HG03064 (cell line): ENCODE measurements around the gene DHDDS.
"Not testable (repeated sequence)": the region's sequence is repeated elsewhere in the genome, so short reads cannot be mapped to it uniquely, and the experiment has no call there.

Experiments used
- ATAC-seq: cut with Tn5 transposase; IDR thresholded peaks from one replicate; pipeline ENCODE4 v1.9.1; 2021; ENCODE audit warnings: low read depth; ENCODE audit not compliant: unreplicated experiment

DHDDS gene

GRCh38 chr1:26474818-26475217 is 42.7 kb downstream of the DHDDS start:
- ATAC-seq: no peak

DNA sequence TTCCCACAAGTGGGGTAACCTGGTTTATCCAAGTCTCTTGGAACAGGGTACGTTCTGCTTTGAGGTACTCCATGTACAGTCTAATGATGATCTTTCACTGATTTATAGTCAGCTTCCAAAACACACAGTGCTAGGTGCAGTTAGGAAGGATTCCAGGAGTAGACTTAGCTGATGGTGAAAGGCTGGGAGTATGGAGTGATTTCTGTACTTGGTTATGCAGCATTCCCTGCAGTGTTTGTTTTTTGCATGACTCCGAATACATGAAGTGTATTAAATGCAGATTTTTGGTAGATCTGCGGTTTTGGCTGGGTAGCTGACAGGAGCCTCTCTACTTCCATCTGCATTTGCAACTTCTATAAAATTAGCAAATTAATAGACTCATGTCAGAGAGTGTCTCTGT is 43.9 kb downstream of the DHDDS start:
- no peak for ATAC-seq

GRCh38 chr1:26476958-26477357 is 44.8 kb downstream of the DHDDS start:
- ATAC-seq: no peak

GRCh38 chr1:26477446-26478152 is 45.5 kb downstream of the DHDDS start:
- ATAC-seq: no peak

- no peak for ATAC-seq
These were observed 46.0 kb downstream of the DHDDS start for GRCh38 chr1:26478159-26478558.

DNA sequence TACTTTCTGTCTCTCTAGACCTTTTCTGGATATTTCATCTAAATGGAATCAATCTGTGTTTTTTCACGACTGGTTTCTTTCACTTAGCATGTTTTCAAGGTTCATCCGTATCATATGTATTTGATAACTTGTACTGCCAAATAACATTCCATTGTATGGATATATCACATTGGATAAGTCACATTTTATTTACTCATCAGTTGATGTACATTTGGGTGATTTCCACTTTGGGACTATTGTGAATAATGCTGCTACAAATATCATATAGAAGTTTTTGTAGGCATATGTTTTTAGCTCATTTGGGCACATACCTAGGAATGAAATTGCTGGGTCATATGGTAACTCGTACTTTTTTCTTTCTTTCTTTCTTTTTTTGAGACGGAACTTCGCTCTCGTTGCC is 46.9 kb downstream of the DHDDS start:
- ATAC-seq: no peak

- ATAC-seq: no peak
These were observed 50.8 kb downstream of the DHDDS start for GRCh38 chr1:26482921-26483320.

DNA sequence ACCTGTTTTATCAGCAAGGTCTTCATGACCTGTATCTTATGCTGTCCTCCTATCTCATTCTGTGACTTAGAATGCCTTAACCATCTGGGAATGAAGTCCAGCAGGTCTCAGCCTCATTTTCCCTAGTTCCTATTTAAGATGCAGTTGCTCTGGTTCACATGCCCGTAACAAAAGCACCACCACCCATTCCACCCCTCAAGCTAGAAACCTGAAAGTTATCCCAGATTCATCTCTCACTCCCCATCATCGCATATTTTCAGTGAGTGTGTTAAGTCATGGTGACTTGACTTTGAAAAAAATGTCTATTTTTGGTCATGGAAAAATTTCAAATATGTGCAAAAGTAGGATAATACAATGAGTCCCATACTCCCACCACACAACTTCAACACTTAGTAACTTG is 51.9 kb downstream of the DHDDS start:
- no peak for ATAC-seq

DNA sequence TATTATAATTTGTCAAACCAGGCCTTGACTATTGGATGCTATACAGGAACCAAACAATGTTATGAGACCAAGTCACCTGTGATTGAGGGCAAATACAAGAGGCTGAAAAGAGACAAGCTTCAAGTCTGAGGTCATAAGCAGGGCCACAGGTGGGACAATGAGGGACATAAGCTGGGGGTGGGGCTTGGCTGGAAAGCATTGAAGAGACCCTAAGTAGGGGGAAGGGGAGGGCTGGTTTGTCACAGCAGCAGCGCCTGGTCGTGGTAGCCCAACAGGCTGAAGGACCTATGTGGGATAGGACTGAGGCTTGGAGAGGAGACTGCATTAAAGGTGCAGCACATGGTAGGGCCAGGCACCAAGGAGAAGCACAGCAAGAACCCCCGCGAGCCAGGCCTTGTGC is 58.0 kb downstream of the DHDDS start:
- ATAC-seq: no peak

DNA sequence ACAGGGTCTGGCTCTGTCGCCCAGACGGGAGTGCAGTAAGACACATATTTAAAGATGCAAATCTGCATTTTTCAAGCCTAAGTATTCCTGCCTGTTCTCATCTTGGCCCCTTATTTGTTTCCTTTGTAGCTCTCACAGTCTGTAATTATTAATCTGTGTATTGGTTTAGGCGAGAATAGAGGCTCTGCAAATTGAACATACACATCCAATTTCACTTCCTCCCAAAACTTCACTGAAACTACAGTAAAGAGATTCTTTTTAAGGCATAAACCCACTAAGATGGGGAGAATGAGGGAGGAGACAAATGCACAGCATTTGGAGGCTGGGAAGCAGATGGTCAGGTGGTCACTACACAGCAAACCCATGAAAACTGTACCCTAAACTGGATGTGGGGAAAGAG is 61.1 kb downstream of the DHDDS start:
- no peak for ATAC-seq

DNA sequence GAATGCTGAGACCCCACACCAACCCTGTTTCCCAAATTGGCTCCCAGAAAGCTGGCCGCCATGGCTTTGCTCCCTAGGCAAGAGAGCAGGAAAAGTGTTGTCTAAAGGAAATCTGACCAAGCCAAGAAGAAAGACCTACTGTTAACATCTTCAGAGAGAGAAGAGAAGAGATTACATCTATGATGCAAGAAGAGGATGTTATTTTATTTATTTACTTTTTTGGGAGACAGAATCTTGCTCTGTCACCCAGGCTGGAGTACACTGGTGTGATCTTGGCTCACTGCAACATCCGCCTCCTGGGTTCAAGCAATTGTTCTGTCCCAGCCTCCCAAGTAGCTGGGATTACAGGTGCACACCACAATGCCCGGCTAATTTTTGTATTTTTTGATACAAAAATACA is 61.8 kb downstream of the DHDDS start:
- ATAC-seq: no peak

GRCh38 chr1:26496861-26497260 is 64.7 kb downstream of the DHDDS start:
- ATAC-seq: no peak

DNA sequence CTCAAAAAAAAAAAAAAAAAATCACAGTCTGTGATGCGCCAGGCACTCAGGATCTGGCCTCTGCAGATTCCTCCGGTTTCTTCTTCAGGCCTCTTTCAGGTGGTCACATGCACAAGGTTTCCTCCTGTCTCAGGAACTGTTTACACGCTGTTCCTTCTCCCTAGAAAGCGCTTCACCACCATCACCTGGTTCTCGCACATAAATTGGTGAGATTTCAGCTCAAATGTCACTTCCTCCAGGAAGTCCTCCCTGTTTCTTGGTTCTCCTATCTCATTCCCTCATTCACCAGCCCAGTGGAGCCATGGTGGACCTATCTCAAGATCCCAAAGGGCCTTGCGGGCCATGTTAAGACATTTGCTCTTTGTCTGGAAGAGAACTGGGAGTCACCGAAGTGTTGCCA is 66.8 kb downstream of the DHDDS start:
- no peak for ATAC-seq

- peak; percentile 58 for ATAC-seq
These were observed 68.5 kb downstream of the DHDDS start for GRCh38 chr1:26500488-26501175.

DNA sequence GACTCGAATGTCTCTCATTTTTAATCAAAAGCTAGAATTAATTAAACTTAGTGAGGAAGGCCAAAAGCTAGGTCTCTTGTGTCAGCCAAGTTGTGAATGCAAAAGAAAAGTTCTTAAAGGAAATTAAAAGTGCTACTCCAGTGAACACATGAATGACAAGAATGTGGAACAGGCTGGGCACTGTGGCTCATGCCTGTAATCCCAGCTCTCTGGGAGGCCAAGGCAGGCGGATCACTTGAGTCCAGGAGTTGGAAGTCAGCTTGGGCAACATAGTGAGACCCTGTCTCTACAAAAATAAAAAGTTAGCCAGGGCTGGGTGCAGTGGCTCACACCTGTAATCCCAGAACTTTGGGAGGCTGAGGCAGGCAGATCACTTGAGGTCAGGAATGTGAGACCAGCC is 78.6 kb downstream of the DHDDS start:
- not testable (repeated sequence) for ATAC-seq

GRCh38 chr1:26515836-26516235 is 83.7 kb downstream of the DHDDS start:
- not testable (repeated sequence) for ATAC-seq

DNA sequence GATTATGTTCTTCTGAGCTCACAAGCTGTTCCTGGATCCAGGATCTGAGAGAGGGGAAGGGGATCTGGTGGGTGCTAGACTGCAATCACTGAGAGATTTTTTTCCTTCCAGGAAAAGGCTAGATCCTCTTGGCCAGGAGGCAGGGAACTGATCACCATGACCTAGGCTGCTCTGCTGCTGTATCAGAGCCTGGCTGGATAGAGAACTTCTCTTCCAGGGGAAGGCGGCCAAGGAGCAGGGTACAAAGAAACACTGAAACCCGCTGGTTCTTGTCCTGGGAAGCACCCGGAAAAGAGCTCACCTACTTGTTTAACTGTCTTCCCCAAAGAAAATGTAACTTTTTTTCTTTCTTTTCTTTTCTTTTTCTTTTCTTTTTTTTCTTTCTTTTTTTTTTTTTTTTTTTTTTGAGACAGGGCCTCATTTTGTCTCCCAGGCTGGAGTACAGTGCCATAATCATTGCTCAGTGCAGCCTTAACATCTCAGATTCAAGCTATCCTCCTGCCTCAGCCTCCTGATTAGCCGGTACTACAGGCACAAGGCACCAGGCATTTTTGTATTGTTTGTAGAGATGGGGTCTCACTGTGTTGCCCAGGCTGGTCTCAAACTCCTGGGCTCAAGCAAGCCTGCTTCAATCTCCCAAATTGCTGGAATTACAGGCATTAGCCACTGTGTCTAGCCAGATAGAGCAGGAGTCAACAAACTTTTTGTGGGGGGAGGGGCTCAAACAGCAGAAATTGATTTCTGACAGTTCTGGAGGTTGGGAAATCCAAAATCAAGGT is 85.1 kb downstream of the DHDDS start:
- no peak for ATAC-seq

GRCh38 chr1:26517766-26518049 is 85.6 kb downstream of the DHDDS start:
- ATAC-seq: no peak

DNA sequence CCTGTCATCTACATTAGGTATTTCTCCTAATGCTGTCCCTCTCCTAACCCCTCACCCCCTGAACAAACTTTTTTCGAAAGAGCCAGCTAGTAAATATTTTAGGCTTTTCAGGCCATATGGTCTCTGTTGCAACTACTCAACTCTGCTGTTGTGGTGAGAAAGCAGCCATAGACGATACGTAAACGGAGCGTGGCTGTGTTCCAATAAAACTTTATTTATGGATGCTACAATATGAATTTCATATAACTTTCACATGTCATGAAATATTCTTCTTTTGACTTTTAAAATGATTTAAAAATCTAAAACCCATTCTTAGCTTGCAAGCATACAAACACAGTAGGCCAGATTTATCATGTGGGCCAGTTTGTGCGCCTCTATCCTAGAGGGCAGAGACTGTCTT is 86.2 kb downstream of the DHDDS start:
- ATAC-seq: no peak

- ATAC-seq: no peak
These were observed 88.2 kb downstream of the DHDDS start for GRCh38 chr1:26520339-26520738.
